Type B pancreatic cell (in vitro differentiated cells): ENCODE data around the gene DPM3. TPM values are rescaled to one million over a fixed set of nuclear protein-coding genes. Genes with fewer than 3 reads are reported as not detected.

Experiments
- DNase-seq: peaks from one replicate; pipeline ENCODE4 v3.0.0; 2021; ENCODE audit warnings: mixed read lengths; ENCODE audit not compliant: unreplicated experiment; ENCODE audit errors: extremely low spot score
- H3K27ac Mint-ChIP-seq: 2 replicates; pipeline ENCODE4 v1.8.0; 2021; ENCODE audit warnings: mild to moderate bottlenecking, mixed read lengths
- H3K27me3 Mint-ChIP-seq: 2 replicates; pipeline ENCODE4 v1.8.0; 2021; ENCODE audit warnings: mixed read lengths
- H3K36me3 Mint-ChIP-seq: 2 replicates; pipeline ENCODE4 v1.8.0; 2021; ENCODE audit warnings: mixed read lengths
- H3K4me1 Mint-ChIP-seq: one replicate; pipeline ENCODE4 v1.8.0; 2021; ENCODE audit warnings: mixed read lengths; ENCODE audit not compliant: unreplicated experiment
- H3K4me3 Mint-ChIP-seq: 2 replicates; pipeline ENCODE4 v1.8.0; 2021; ENCODE audit warnings: mild to moderate bottlenecking, mixed read lengths
- H3K9me3 Mint-ChIP-seq: 2 replicates; pipeline ENCODE4 v1.8.0; 2021; ENCODE audit warnings: mixed read lengths
- CTCF ChIP-seq: fragments of 200-600 bp; sonication (generic); conservative IDR thresholded peaks from 2 replicates; pipeline ENCODE4 v1.5.0; 2021; ENCODE audit warnings: antibody characterized with exemption, mild to moderate bottlenecking
- total RNA-seq: library from RNA; stranded (reverse); gene quantifications from 2 replicates; pipeline ENCODE4 v1.2.1, GENCODE V29; 2021; ENCODE audit warnings: low replicate concordance

Gene DPM3
- total RNA-seq, 1 donor from 2014 or later, result 75.3 TPM

GRCh38 chr1:155126556-155127104 is 13.7 kb downstream of the DPM3 start:
- peaks cover 58% of the 10 kb centered on the region for H3K27me3 Mint-ChIP-seq
- peaks cover 7% of the 10 kb centered on the region for H3K36me3 Mint-ChIP-seq
- peaks cover 35% of the 10 kb centered on the region for H3K4me1 Mint-ChIP-seq
- H3K4me3 Mint-ChIP-seq, result peak overlapping the region; percentile 93
- no peak for TF ChIP-seq CTCF
- DNase-seq, result no peak
- no peaks in the 10 kb centered on the region for H3K9me3 Mint-ChIP-seq
- H3K27ac Mint-ChIP-seq, result peak overlapping the region; percentile 100

GRCh38 chr1:155125946-155126555 is 14.3 kb downstream of the DPM3 start:
- Mint-ChIP-seq H3K4me3 (peak overlapping the region; percentile 93), H3K27me3 (peaks cover 63% of the 10 kb centered on the region), H3K27ac (peak overlapping the region; percentile 100), H3K36me3 (peaks cover 6% of the 10 kb centered on the region), H3K9me3 (no peaks in the 10 kb centered on the region), H3K4me1 (peaks cover 37% of the 10 kb centered on the region)
- no peak for TF ChIP-seq CTCF
- no peak for DNase-seq

- peaks cover 65% of the 10 kb centered on the region for H3K27me3 Mint-ChIP-seq
- peaks cover 32% of the 10 kb centered on the region for H3K4me1 Mint-ChIP-seq
- peaks cover 2% of the 10 kb centered on the region for H3K36me3 Mint-ChIP-seq
- no peak for DNase-seq
- peak overlapping the region; percentile 84 for H3K4me3 Mint-ChIP-seq
- no peak for TF ChIP-seq CTCF
- H3K27ac Mint-ChIP-seq, result peak overlapping the region; percentile 87
- H3K9me3 Mint-ChIP-seq, result no peaks in the 10 kb centered on the region
These were observed 14.8 kb downstream of the DPM3 start for GRCh38 chr1:155125511-155125945.

- H3K4me1 Mint-ChIP-seq, result peaks cover 26% of the 10 kb centered on the region
- H3K27me3 Mint-ChIP-seq, result peaks cover 67% of the 10 kb centered on the region
- H3K4me3 Mint-ChIP-seq, result peak overlapping the region; percentile 37
- no peaks in the 10 kb centered on the region for H3K36me3 Mint-ChIP-seq
- peak overlapping the region; percentile 79 for H3K27ac Mint-ChIP-seq
- no peak for TF ChIP-seq CTCF
- no peaks in the 10 kb centered on the region for H3K9me3 Mint-ChIP-seq
- DNase-seq, result no peak
These were observed 15.5 kb downstream of the DPM3 start for GRCh38 chr1:155124503-155125463.

- Mint-ChIP-seq H3K4me1 (peaks cover 21% of the 10 kb centered on the region), H3K4me3 (no peak overlapping the region), H3K27ac (peak overlapping the region; percentile 79), H3K36me3 (no peaks in the 10 kb centered on the region), H3K9me3 (no peaks in the 10 kb centered on the region), H3K27me3 (peaks cover 68% of the 10 kb centered on the region)
- TF ChIP-seq CTCF, result no peak
- DNase-seq, result no peak
These were observed 16.5 kb downstream of the DPM3 start for GRCh38 chr1:155123801-155124200.
